Neural crest cell (in vitro differentiated cells): ENCODE results near the gene ZNF22. TPM values are rescaled to one million over a fixed set of nuclear protein-coding genes. Genes with fewer than 3 reads are reported as not detected.
A peak's percentile ranks its signal among the peaks of the same experiment; 100 is the strongest.

Source experiments
- DNase-seq: peaks from one replicate; pipeline ENCODE4 v3.0.0; 2021; ENCODE audit warnings: low read depth, mixed read lengths, low spot score
- H3K27ac Mint-ChIP-seq: one replicate; pipeline ENCODE4 v1.8.0; 2021; ENCODE audit warnings: mild to moderate bottlenecking, mixed read lengths; ENCODE audit not compliant: unreplicated experiment
- H3K27me3 Mint-ChIP-seq: 2 replicates; pipeline ENCODE4 v1.8.0; 2021; ENCODE audit warnings: low read depth, mild to moderate bottlenecking, mixed read lengths
- H3K36me3 Mint-ChIP-seq: 2 replicates; pipeline ENCODE4 v1.8.0; 2021; ENCODE audit warnings: low read depth, mild to moderate bottlenecking, mixed read lengths
- H3K4me1 Mint-ChIP-seq: 2 replicates; pipeline ENCODE4 v1.8.0; 2021; ENCODE audit warnings: mixed read lengths
- H3K4me3 Mint-ChIP-seq: one replicate; pipeline ENCODE4 v1.8.0; 2021; ENCODE audit warnings: mild to moderate bottlenecking, mixed read lengths
- H3K9me3 Mint-ChIP-seq: 2 replicates; pipeline ENCODE4 v1.8.0; 2021; ENCODE audit warnings: mixed read lengths
- total RNA-seq: library from RNA; stranded (reverse); gene quantifications from 2 replicates; pipeline ENCODE4 v1.2.1, GENCODE V29; 2021
- TF ChIP-seq, protein P1 (sequence below): fragments of 200-600 bp; sonication (generic); conservative IDR thresholded peaks from 2 replicates; pipeline ENCODE4 v1.5.0; 2021; ENCODE audit warnings: antibody characterized with exemption, mild to moderate bottlenecking

The ZNF22 gene
- total RNA-seq, 1 donor from 2014 or later: 51.0 TPM

- Mint-ChIP-seq H3K4me1 (peaks cover 67% of the 10 kb centered on the region), H3K36me3 (peaks cover 5% of the 10 kb centered on the region), H3K27ac (no peak overlapping the region), H3K27me3 (no peaks in the 10 kb centered on the region), H3K4me3 (no peak overlapping the region), H3K9me3 (no peaks in the 10 kb centered on the region)
- TF ChIP-seq, protein P1, sequence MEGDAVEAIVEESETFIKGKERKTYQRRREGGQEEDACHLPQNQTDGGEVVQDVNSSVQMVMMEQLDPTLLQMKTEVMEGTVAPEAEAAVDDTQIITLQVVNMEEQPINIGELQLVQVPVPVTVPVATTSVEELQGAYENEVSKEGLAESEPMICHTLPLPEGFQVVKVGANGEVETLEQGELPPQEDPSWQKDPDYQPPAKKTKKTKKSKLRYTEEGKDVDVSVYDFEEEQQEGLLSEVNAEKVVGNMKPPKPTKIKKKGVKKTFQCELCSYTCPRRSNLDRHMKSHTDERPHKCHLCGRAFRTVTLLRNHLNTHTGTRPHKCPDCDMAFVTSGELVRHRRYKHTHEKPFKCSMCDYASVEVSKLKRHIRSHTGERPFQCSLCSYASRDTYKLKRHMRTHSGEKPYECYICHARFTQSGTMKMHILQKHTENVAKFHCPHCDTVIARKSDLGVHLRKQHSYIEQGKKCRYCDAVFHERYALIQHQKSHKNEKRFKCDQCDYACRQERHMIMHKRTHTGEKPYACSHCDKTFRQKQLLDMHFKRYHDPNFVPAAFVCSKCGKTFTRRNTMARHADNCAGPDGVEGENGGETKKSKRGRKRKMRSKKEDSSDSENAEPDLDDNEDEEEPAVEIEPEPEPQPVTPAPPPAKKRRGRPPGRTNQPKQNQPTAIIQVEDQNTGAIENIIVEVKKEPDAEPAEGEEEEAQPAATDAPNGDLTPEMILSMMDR: peak; percentile 52
- no peak for DNase-seq
These were observed 33.8 kb upstream of the ZNF22 start for GRCh38 chr10:44966816-44967509.

DNA sequence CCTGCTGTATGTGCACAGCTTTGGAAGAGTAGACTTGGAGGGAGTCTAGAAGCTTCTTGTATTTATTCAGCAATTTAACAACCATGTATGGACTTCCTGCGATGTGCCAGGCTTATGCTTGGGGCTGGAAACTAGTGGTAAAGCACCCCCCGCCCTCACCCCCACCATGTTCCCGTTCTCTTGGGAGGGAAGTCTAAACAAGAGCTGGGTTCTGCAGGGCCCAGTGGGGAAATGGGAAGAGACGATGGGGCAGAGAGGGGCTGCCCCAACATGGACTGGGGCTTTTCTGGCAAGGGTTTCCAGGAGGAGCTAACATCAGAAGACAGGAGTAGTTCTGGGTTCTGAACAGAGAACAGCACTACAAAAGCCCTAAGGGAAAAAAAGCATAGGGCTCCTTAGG is 33.1 kb upstream of the ZNF22 start:
- Mint-ChIP-seq H3K27me3 (no peaks in the 10 kb centered on the region), H3K36me3 (peaks cover 5% of the 10 kb centered on the region), H3K9me3 (no peaks in the 10 kb centered on the region), H3K4me3 (peak overlapping the region; percentile 19), H3K27ac (no peak overlapping the region), H3K4me1 (peaks cover 61% of the 10 kb centered on the region)
- no peak for DNase-seq
- TF ChIP-seq, protein P1: no peak

- Mint-ChIP-seq H3K27me3 (no peaks in the 10 kb centered on the region), H3K36me3 (peaks cover 5% of the 10 kb centered on the region), H3K27ac (no peak overlapping the region), H3K4me3 (no peak overlapping the region), H3K4me1 (peaks cover 56% of the 10 kb centered on the region), H3K9me3 (no peaks in the 10 kb centered on the region)
- no peak for DNase-seq
- TF ChIP-seq, protein P1: no peak
These were observed 32.6 kb upstream of the ZNF22 start for GRCh38 chr10:44968091-44968490.

- Mint-ChIP-seq H3K36me3 (peaks cover 5% of the 10 kb centered on the region), H3K27me3 (no peaks in the 10 kb centered on the region), H3K9me3 (no peaks in the 10 kb centered on the region), H3K4me3 (no peak overlapping the region), H3K27ac (peak overlapping the region; percentile 1), H3K4me1 (peaks cover 55% of the 10 kb centered on the region)
- DNase-seq: no peak
- TF ChIP-seq, protein P1: no peak
These were observed 32.0 kb upstream of the ZNF22 start for GRCh38 chr10:44968500-44969400.

DNA sequence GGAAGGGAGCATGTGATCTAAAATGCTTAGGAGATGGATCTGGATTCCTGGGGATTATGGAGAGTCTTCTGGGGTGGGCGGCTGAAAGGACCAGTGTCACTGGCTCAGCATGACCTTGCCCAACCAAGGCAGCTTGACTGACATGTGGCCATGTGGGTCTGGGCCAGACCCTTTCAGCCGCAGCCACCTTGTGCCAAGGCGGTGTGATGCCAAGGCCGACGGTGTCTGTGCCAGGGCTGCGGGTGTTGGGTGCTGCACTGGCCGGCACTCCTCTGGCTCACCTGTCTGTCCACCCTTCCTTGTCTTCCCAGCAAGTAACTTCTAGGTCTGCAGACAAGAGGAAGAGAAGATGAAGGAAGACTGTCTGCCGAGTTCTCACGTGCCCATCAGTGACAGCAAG is 30.9 kb upstream of the ZNF22 start:
- no peak for DNase-seq
- H3K27ac Mint-ChIP-seq: no peak overlapping the region
- H3K27me3 Mint-ChIP-seq: no peaks in the 10 kb centered on the region
- peaks cover 55% of the 10 kb centered on the region for H3K4me1 Mint-ChIP-seq
- TF ChIP-seq, protein P1: no peak
- H3K4me3 Mint-ChIP-seq: no peak overlapping the region
- H3K9me3 Mint-ChIP-seq: no peaks in the 10 kb centered on the region
- peaks cover 5% of the 10 kb centered on the region for H3K36me3 Mint-ChIP-seq
